ENCODE measurements around the gene GP1BB. TPM values are rescaled to one million over a fixed set of nuclear protein-coding genes. Genes with fewer than 3 reads are reported as not detected.

GP1BB gene
- total RNA-seq, 5 donors from 2014 or later (not counting 1 experiment from before 2014, with no cell fraction given), result 0.19 to 2.1 (median 0.36) TPM

DNA sequence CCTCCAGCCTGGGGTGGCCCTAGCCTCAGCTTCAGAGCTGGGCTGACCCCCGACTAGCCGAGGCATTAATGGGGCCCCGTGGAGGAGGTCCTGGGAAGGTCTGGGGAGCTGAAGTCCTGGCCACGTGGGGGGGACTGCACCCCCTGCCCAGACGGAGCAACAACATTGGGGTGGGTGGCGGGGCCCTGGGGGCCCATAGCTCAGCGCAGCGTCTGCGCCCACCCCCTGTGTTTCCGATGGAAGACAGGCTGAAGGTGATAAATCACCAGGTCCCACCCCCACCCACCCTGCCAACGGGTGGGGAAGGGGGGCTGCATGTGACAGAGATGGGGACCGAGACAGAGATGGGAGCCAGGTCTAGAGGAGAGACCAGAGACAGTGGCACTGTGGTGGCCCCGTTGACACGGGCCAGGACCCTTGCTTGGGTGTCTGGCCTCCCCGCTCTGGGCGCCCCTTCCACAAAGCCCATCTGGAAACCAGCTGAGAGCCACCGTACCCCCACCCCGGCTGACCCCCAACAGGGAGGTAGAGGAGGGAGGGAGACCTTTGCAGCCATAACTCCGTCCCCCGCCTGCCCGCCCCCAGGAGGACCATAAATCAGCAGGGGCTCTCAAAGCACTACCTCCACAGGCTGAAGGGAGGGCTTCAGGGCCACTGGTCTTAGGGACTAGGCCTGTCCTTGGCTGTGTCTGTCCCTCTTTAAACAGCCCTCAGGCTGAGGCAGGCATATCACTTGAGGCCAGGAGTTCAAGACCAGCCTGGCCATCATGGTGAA, 8.2 kb downstream of the GP1BB start:
- H3K27ac ChIP-seq (ENCODE audit: low read length), result no peak overlapping the region
- H3K4me3 ChIP-seq (ENCODE audit: control insufficient read depth in 1 of 2, extremely low read depth in 1 of 2, low read length in 1 of 2), result no peak overlapping the region
- ChIA-PET POLR2A (no interaction called here), CTCF (interaction anchor here (0.8 to 1.8 kb wide), 4 partner anchors 17 to 182 kb away, joined by 3 to 20 read pairs (median 6); no protein-coding TSS in a partner anchor)
- no peak for ATAC-seq (replicated peaks in 1 of 4)
- H3K27me3 Mint-ChIP-seq, result peaks cover 0 to 6% of the 10 kb centered on the region in 2 donors
- no peaks in the 10 kb centered on the region for H3K9me3 ChIP-seq
- no peaks in the 10 kb centered on the region for H3K36me3 ChIP-seq (ENCODE audit: control insufficient read depth in 2 of 2, extremely low read depth in 1 of 2, insufficient read depth in 1 of 2, low read length in 1 of 2)
- peaks cover 0 to 35% of the 10 kb centered on the region in 2 experiments for H3K27me3 ChIP-seq (replicated peaks in 1 of 2; ENCODE audit: control insufficient read depth in 2 of 2, extremely low read depth in 1 of 2, insufficient read depth in 2 of 2, low read length in 1 of 2)
- peaks cover 2 to 6% (median 3%) of the 10 kb centered on the region in 3 donors for H3K4me1 Mint-ChIP-seq
- H3K27ac Mint-ChIP-seq, result no peak overlapping the region
- no peaks in the 10 kb centered on the region for H3K36me3 Mint-ChIP-seq
- H3K4me1 ChIP-seq (ENCODE audit: control insufficient read depth in 1 of 2, extremely low read depth in 1 of 2, insufficient read depth in 2 of 2, low read length in 2 of 2), result peaks cover 0 to 13% of the 10 kb centered on the region in 2 experiments
- H3K9me3 Mint-ChIP-seq, result no peaks in the 10 kb centered on the region
- 34% methylated on average over 3 of the region's 21 CpGs for WGBS (ENCODE audit: insufficient coverage)
- DNase-seq, result no peak
- peak overlapping the region in 2 of 3 donors; percentile 39 to 69 for H3K4me3 Mint-ChIP-seq

DNA sequence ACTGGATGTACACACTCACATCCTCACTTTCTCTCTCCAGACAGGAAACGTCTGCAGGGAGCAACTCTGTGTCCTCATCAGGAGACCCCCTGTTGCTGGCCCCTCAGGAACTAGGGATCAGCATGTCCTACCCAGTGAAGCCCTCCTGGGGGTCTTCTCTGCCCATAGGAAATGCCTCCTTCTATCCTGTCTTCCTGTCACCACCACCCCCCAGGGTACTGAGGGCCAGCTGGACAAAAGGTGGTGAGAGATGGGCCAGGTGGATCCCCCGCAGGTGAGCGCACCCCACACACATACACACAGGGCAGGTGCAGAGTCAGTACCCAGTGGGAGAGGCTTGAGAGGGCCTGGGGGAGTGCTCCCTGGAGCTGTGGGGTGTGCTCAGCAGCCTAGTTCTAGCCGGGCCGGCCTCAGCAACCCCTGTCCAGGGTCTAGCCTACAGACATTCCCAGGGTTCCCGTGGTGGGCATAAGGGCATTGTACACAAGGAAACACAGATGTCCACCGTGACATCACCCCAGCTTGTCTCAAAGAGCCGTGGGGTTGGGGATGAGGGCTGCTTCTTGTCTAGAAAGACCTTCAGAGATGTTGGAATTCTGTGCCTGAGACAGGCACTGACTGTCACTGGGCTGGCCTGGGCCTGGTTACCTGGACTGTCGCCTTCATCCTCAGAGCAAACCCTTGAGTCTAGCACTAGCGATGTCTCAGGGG, 9.2 kb downstream of the GP1BB start:
- Histone ChIP-seq H3K36me3 (ENCODE audit: control insufficient read depth in 2 of 2, extremely low read depth in 1 of 2, insufficient read depth in 1 of 2, low read length in 1 of 2) (no peaks in the 10 kb centered on the region), H3K4me3 (ENCODE audit: control insufficient read depth in 1 of 2, extremely low read depth in 1 of 2, low read length in 1 of 2) (no peak overlapping the region), H3K27me3 (replicated peaks in 1 of 2; ENCODE audit: control insufficient read depth in 2 of 2, extremely low read depth in 1 of 2, insufficient read depth in 2 of 2, low read length in 1 of 2) (peaks cover 0 to 35% of the 10 kb centered on the region in 2 experiments), H3K4me1 (ENCODE audit: control insufficient read depth in 1 of 2, extremely low read depth in 1 of 2, insufficient read depth in 2 of 2, low read length in 2 of 2) (peaks cover 0 to 13% of the 10 kb centered on the region in 2 experiments), H3K9me3 (no peaks in the 10 kb centered on the region), H3K27ac (ENCODE audit: low read length) (no peak overlapping the region)
- WGBS (ENCODE audit: insufficient coverage), result 92% methylated on average over 8 of the region's 10 CpGs
- no peaks in the 10 kb centered on the region for H3K36me3 Mint-ChIP-seq
- peaks cover 0 to 5% of the 10 kb centered on the region in 2 donors for H3K27me3 Mint-ChIP-seq
- ATAC-seq (replicated peaks in 1 of 4) (no peak), DNase-seq (no peak)
- ChIA-PET POLR2A (interaction anchor here in 1 of 2 donors (0.6 kb wide), 1 partner anchor 161 kb away, joined by 3 read pairs; no protein-coding TSS in a partner anchor), CTCF (no interaction called here)
- H3K4me3 Mint-ChIP-seq, result peak overlapping the region in 1 of 3 donors; percentile 38
- peaks cover 2 to 6% (median 3%) of the 10 kb centered on the region in 3 donors for H3K4me1 Mint-ChIP-seq
- no peak overlapping the region for H3K27ac Mint-ChIP-seq
- H3K9me3 Mint-ChIP-seq, result no peaks in the 10 kb centered on the region

DNA sequence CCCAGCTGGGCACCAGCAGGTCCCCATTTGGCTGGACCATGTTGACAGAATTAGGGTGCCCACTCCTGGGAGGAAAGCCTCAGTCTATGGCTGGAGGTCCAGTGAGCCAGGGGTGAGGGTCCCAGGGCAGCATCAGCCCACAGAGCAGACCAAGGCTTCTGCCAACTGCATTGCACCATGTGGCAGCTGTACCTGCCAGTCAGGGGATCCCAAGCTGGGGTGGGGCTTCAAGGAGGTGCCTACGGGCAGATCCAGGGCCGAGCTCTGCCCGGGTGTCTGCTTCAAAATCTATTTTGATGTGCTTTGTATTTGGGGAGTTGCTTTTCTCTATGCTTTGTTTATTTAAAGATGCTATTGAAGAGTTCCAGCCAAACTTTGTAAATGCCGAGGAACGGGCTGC, 10.4 kb downstream of the GP1BB start:
- H3K4me1 Mint-ChIP-seq, result peaks cover 2 to 6% (median 3%) of the 10 kb centered on the region in 3 donors
- CTCF ChIA-PET, result no interaction called here
- Histone ChIP-seq H3K27ac (ENCODE audit: low read length) (no peak overlapping the region), H3K36me3 (ENCODE audit: control insufficient read depth in 2 of 2, extremely low read depth in 1 of 2, insufficient read depth in 1 of 2, low read length in 1 of 2) (no peaks in the 10 kb centered on the region), H3K4me1 (ENCODE audit: control insufficient read depth in 1 of 2, extremely low read depth in 1 of 2, insufficient read depth in 2 of 2, low read length in 2 of 2) (peaks cover 0 to 13% of the 10 kb centered on the region in 2 experiments), H3K4me3 (ENCODE audit: control insufficient read depth in 1 of 2, extremely low read depth in 1 of 2, low read length in 1 of 2) (no peak overlapping the region), H3K9me3 (no peaks in the 10 kb centered on the region), H3K27me3 (replicated peaks in 1 of 2; ENCODE audit: control insufficient read depth in 2 of 2, extremely low read depth in 1 of 2, insufficient read depth in 2 of 2, low read length in 1 of 2) (peaks cover 0 to 25% of the 10 kb centered on the region in 2 experiments)
- H3K27me3 Mint-ChIP-seq, result peaks cover 0 to 1% of the 10 kb centered on the region in 2 donors
- no peak for DNase-seq
- POLR2A ChIA-PET, result no interaction called here
- WGBS (ENCODE audit: insufficient coverage), result 88% methylated on average over 5 of the region's 5 CpGs
- no peaks in the 10 kb centered on the region for H3K9me3 Mint-ChIP-seq
- ATAC-seq (replicated peaks in 1 of 4), result no peak
- no peak overlapping the region for H3K4me3 Mint-ChIP-seq
- H3K36me3 Mint-ChIP-seq, result no peaks in the 10 kb centered on the region
- no peak overlapping the region for H3K27ac Mint-ChIP-seq

DNA sequence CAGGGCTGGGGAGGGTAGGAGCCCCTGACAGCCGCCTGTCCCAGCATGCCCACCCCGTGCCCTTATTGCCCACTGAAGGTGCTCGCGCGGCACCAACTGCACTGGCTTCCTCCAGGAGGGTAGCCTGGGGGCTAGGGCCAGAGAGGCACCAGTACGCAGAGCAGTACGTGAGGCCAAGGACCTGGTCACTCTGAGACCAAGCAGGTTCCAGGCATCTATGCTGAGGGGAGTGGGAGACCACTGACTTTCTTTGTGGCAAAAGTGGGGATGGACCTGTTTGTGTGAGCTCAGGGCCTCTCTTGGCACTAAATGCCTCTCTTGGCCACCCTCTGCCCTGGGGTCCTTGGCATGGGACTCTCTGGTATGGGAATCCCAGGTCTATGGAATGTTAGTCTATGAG, 10.8 kb downstream of the GP1BB start:
- 95% methylated on average over 6 of the region's 7 CpGs for WGBS (ENCODE audit: insufficient coverage)
- H3K4me3 ChIP-seq (ENCODE audit: control insufficient read depth in 1 of 2, extremely low read depth in 1 of 2, low read length in 1 of 2), result no peak overlapping the region
- H3K27me3 ChIP-seq (replicated peaks in 1 of 2; ENCODE audit: control insufficient read depth in 2 of 2, extremely low read depth in 1 of 2, insufficient read depth in 2 of 2, low read length in 1 of 2), result peaks cover 0 to 21% of the 10 kb centered on the region in 2 experiments
- POLR2A ChIA-PET, result no interaction called here
- DNase-seq (no peak), ATAC-seq (replicated peaks in 1 of 4) (no peak)
- H3K36me3 ChIP-seq (ENCODE audit: control insufficient read depth in 2 of 2, extremely low read depth in 1 of 2, insufficient read depth in 1 of 2, low read length in 1 of 2), result no peaks in the 10 kb centered on the region
- Mint-ChIP-seq H3K4me3 (no peak overlapping the region), H3K4me1 (peaks cover 2 to 6% (median 3%) of the 10 kb centered on the region in 3 donors), H3K27ac (no peak overlapping the region), H3K9me3 (no peaks in the 10 kb centered on the region), H3K36me3 (no peaks in the 10 kb centered on the region), H3K27me3 (peaks cover 0 to 1% of the 10 kb centered on the region in 2 donors)
- H3K27ac ChIP-seq (ENCODE audit: low read length), result no peak overlapping the region
- CTCF ChIA-PET, result no interaction called here
- peaks cover 0 to 13% of the 10 kb centered on the region in 2 experiments for H3K4me1 ChIP-seq (ENCODE audit: control insufficient read depth in 1 of 2, extremely low read depth in 1 of 2, insufficient read depth in 2 of 2, low read length in 2 of 2)
- no peaks in the 10 kb centered on the region for H3K9me3 ChIP-seq

DNA sequence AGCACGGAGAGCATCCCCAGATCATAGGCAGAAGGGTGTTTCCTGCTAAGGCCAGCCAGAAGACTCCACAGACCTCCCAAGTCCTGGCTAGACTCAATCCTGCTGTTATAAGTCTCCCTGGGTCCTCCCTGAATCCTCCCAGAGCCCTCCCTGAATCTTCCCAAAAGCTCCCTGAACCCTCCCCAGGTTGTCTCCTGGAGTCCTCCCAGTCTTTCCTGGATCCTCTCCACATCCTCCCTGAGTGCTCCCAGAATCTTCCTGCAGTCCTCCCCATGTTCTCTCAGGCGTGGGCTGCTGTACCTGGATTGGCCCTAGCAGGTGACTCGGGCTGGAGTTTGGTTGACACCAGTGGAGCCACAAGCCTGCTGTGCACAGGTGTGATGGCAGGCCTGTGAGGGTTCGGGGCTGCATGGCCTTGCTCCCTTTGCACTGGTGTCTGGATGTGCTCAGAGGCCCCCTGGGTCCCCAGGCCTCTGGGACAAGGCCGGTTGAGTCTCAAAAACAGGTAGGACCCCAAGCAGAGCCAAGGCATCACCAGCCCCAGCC, 11.6 kb downstream of the GP1BB start:
- no peak overlapping the region for H3K27ac Mint-ChIP-seq
- 75% methylated on average over 5 of the region's 5 CpGs for WGBS (ENCODE audit: insufficient coverage)

More for the DNA sequence above, 11.6 kb downstream of the GP1BB start:
- ChIA-PET CTCF (no interaction called here), POLR2A (no interaction called here)
- H3K4me1 ChIP-seq (ENCODE audit: control insufficient read depth in 1 of 2, extremely low read depth in 1 of 2, insufficient read depth in 2 of 2, low read length in 2 of 2), result peaks cover 0 to 13% of the 10 kb centered on the region in 2 experiments
- DNase-seq (no peak), ATAC-seq (replicated peaks in 1 of 4) (no peak)
- H3K9me3 ChIP-seq, result no peaks in the 10 kb centered on the region
- peaks cover 0 to 1% of the 10 kb centered on the region in 2 donors for H3K27me3 Mint-ChIP-seq
- H3K27ac ChIP-seq (ENCODE audit: low read length), result no peak overlapping the region
- no peaks in the 10 kb centered on the region for H3K9me3 Mint-ChIP-seq
- no peak overlapping the region for H3K4me3 Mint-ChIP-seq
- no peaks in the 10 kb centered on the region for H3K36me3 ChIP-seq (ENCODE audit: control insufficient read depth in 2 of 2, extremely low read depth in 1 of 2, insufficient read depth in 1 of 2, low read length in 1 of 2)
- H3K4me3 ChIP-seq (ENCODE audit: control insufficient read depth in 1 of 2, extremely low read depth in 1 of 2, low read length in 1 of 2), result no peak overlapping the region
- H3K4me1 Mint-ChIP-seq, result peaks cover 2 to 6% (median 3%) of the 10 kb centered on the region in 3 donors
- peaks cover 0 to 17% of the 10 kb centered on the region in 2 experiments for H3K27me3 ChIP-seq (replicated peaks in 1 of 2; ENCODE audit: control insufficient read depth in 2 of 2, extremely low read depth in 1 of 2, insufficient read depth in 2 of 2, low read length in 1 of 2)
- H3K36me3 Mint-ChIP-seq, result no peaks in the 10 kb centered on the region
